PC-3 (cell line): ENCODE data around the gene ZBTB16. TPM values are rescaled to one million over a fixed set of nuclear protein-coding genes. Genes with fewer than 3 reads are reported as not detected.

ENCODE experiments used
- ATAC-seq: fragments of 200-7000 bp; cut with Tn5 transposase; 2 replicates; pipeline ENCODE4 v1.9.1; 2020; ENCODE audit warnings: mild to moderate bottlenecking, moderate library complexity
- BruUV-seq: library from RNA; stranded (reverse); fragments of 400-500 nt; replicated peaks from 2 replicates; lab custom pipeline; 2021; lab: Mats Ljungman, UMichigan
- CTCF ChIA-PET: fragments of 300-600 bp; sonication (Branson Sonifier 250); formaldehyde crosslinking; loops from one replicate; lab custom pipeline; 2022; ENCODE audit warnings: antibody characterized with exemption; lab: Charles Lee
- POLR2A ChIA-PET: fragments of 300-600 bp; sonication (Branson Sonifier 250); formaldehyde crosslinking; loops from one replicate; lab custom pipeline; 2022; ENCODE audit warnings: antibody characterized with exemption; ENCODE audit not compliant: unreplicated experiment; lab: Charles Lee
- DNase-seq: peaks from one replicate; pipeline ENCODE4 v3.0.0-alpha.2; 2015
- H2AFZ ChIP-seq: fragments of 300-600 bp; sonication (generic); 2 replicates; pipeline ENCODE4 v1.6.0; 2016; ENCODE audit warnings: antibody characterized with exemption, low read length
- H3F3A ChIP-seq: fragments of 300-600 bp; sonication (generic); one replicate; pipeline ENCODE4 v1.6.0; 2017; ENCODE audit warnings: antibody characterized with exemption, low read length, control low read depth, mild to moderate bottlenecking; ENCODE audit not compliant: unreplicated experiment
- H3K27ac ChIP-seq: fragments of 300-600 bp; sonication (generic); 2 replicates; pipeline ENCODE4 v1.5.1; 2016; ENCODE audit warnings: mild to moderate bottlenecking, low read length
- H3K27me3 ChIP-seq: fragments of 300-600 bp; sonication (generic); 2 replicates; pipeline ENCODE4 v1.6.1; 2016; ENCODE audit warnings: low read length, mixed read lengths
- H3K36me3 ChIP-seq: fragments of 300-600 bp; sonication (generic); 2 replicates; pipeline ENCODE4 v1.6.1; 2016; ENCODE audit warnings: low read depth, mixed run types, low read length, mixed read lengths
- H3K4me1 ChIP-seq: fragments of 300-600 bp; sonication (generic); 2 replicates; pipeline ENCODE4 v1.5.1; 2016; ENCODE audit warnings: low read length; ENCODE audit not compliant: insufficient read depth
- H3K4me2 ChIP-seq: fragments of 300-600 bp; sonication (generic); 2 replicates; pipeline ENCODE4 v1.6.0; 2016; ENCODE audit warnings: low read length
- H3K4me3 ChIP-seq: fragments of 300-600 bp; sonication (generic); 2 replicates; pipeline ENCODE4 v1.5.1; 2016; ENCODE audit warnings: mild to moderate bottlenecking, low read length, mixed read lengths
- H3K79me2 ChIP-seq: fragments of 300-600 bp; sonication (generic); 2 replicates; pipeline ENCODE4 v1.6.1; 2017; ENCODE audit warnings: low read length, mixed read lengths
- H3K9ac ChIP-seq: fragments of 300-600 bp; sonication (generic); 2 replicates; pipeline ENCODE4 v1.6.0; 2016; ENCODE audit warnings: mild to moderate bottlenecking, low read length
- H3K9me2 ChIP-seq: fragments of 300-600 bp; sonication (generic); replicated peaks from 2 replicates; pipeline ENCODE4 v1.6.1; 2016; ENCODE audit warnings: mixed run types, low read length, mixed read lengths
- H3K9me3 ChIP-seq: fragments of 300-600 bp; sonication (generic); 2 replicates; pipeline ENCODE4 v1.6.1; 2016; ENCODE audit warnings: low read length, mixed read lengths
- H4K20me1 ChIP-seq: fragments of 300-600 bp; sonication (generic); 2 replicates; pipeline ENCODE4 v1.6.1; 2016; ENCODE audit warnings: low read length, mixed read lengths
- EZH2 ChIP-seq: fragments of 300-600 bp; sonication (generic); IDR thresholded peaks from one replicate; pipeline ENCODE4 v1.6.1; 2017; ENCODE audit warnings: antibody characterized with exemption, mild to moderate bottlenecking, low read length; ENCODE audit not compliant: unreplicated experiment
- EZH2phosphoT487 ChIP-seq: fragments of 300-600 bp; sonication (generic); IDR thresholded peaks from 2 replicates; pipeline ENCODE4 v1.6.1; 2018; ENCODE audit warnings: mild to moderate bottlenecking, antibody characterized with exemption, low read length, borderline replicate concordance
- intact Hi-C: fragments of 100-400 bp; cut with micrococcal nuclease; formaldehyde crosslinking; loops from 2 replicates; pipeline ENCODE4 v1.9.0; 2023
- total RNA-seq: library from RNA; depleted of rRNA; stranded (reverse); fragments of >200 nt; gene quantifications from 2 replicates; pipeline ENCODE4 v1.2.3, GENCODE V29; 2014
- TF ChIP-seq, protein P1 (sequence below): fragments of 300-600 bp; sonication (generic); conservative IDR thresholded peaks from 2 replicates; pipeline ENCODE4 v1.5.1; 2017; ENCODE audit warnings: antibody characterized with exemption, low read depth, mild to moderate bottlenecking, low read length

Gene ZBTB16
- total RNA-seq, 1 experiment from 2014 or later: not detected

DNA sequence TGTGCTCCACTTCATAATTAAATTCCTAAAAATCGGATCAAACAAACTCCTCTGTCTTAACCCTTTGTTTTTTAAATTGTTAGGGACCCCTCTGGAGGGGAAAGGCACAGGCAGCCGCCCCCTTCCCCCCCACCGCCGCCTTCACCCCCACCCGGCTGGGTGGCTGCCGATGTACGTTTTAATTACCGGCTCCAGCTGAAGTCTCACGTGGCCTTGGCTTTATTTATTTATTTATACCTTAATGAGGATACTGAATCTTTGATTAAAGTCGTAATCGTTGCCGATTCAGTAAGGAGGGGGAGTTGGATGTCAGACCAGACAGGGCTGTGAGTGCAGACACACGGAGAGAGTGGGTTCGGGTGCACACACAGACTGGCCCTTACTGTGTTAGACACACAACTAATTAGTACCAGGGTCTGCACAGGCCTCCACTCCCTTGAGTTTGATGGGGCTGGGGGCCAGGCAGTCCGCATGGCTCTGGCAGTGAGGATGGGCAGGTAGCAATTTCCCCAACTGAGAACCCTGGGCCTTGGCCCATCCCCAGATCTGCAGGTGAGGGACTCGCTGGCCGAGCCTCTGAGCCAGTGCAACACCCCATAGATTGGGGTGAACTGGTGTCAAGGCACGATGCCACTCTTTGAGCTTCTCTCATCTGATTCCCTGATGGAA is 185.3 kb downstream of the ZBTB16 start:
- Histone ChIP-seq H3K4me2 (no peak overlapping the region), H3K4me3 (no peak overlapping the region), H3K27me3 (peaks cover 84% of the 10 kb centered on the region), H2AFZ (no peak overlapping the region), H3K9ac (no peak overlapping the region), H3K4me1 (no peaks in the 10 kb centered on the region), H4K20me1 (no peaks in the 10 kb centered on the region), H3K27ac (no peak overlapping the region), H3K9me2 (no peaks in the 10 kb centered on the region), H3F3A (no peaks in the 10 kb centered on the region), H3K9me3 (no peaks in the 10 kb centered on the region), H3K79me2 (no peaks in the 10 kb centered on the region), H3K36me3 (no peaks in the 10 kb centered on the region)
- intact Hi-C loops: no loop called here
- ChIA-PET POLR2A (no interaction called here), CTCF (no interaction called here)
- no peak for ATAC-seq
- no peak for DNase-seq
- no TSS peak for BruUV-seq
- TF ChIP-seq EZH2: no peak
- TF ChIP-seq, protein P1, sequence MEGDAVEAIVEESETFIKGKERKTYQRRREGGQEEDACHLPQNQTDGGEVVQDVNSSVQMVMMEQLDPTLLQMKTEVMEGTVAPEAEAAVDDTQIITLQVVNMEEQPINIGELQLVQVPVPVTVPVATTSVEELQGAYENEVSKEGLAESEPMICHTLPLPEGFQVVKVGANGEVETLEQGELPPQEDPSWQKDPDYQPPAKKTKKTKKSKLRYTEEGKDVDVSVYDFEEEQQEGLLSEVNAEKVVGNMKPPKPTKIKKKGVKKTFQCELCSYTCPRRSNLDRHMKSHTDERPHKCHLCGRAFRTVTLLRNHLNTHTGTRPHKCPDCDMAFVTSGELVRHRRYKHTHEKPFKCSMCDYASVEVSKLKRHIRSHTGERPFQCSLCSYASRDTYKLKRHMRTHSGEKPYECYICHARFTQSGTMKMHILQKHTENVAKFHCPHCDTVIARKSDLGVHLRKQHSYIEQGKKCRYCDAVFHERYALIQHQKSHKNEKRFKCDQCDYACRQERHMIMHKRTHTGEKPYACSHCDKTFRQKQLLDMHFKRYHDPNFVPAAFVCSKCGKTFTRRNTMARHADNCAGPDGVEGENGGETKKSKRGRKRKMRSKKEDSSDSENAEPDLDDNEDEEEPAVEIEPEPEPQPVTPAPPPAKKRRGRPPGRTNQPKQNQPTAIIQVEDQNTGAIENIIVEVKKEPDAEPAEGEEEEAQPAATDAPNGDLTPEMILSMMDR: no peak
- no peak for TF ChIP-seq EZH2phosphoT487

DNA sequence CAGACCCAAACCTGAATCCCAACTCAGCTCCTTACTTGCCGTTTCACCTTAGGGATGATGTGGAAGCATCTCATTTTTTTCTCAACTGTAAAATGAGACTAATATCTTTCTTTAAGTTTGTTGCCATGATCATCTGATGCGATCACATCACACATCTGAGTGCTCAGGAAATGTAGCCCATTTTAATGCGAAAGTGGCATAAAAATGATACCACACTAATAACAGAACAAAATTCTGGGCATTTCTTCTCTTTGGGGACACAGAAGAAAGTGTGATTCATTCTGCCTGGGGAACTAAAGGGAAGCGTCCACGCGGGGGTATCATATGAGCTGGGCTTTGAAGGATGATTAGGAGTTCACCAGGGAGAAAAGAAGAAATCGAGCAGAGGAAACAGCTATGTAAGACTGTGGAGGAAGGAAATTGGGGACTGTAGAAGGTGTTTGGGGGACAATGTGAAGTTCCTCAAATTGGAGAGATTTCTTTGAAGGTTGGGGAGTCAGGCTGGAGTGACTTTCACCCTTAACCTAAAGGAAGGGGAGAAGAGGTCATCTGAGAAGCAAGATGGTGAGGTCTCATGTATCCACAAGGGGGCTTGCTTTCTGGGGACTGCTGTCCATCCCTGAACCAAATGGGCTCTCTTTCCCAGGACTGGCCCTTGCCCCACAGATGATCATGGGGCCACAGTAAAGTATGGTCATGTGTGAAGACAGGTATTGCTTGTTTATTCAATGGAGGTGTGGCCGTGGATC is 187.0 kb downstream of the ZBTB16 start:
- Histone ChIP-seq H3K4me1 (no peaks in the 10 kb centered on the region), H4K20me1 (no peaks in the 10 kb centered on the region), H3K4me2 (no peak overlapping the region), H3K79me2 (no peaks in the 10 kb centered on the region), H3K27me3 (peaks cover 84% of the 10 kb centered on the region), H2AFZ (no peak overlapping the region), H3K36me3 (no peaks in the 10 kb centered on the region), H3K4me3 (no peak overlapping the region), H3K27ac (no peak overlapping the region), H3K9me3 (no peaks in the 10 kb centered on the region), H3K9me2 (no peaks in the 10 kb centered on the region), H3F3A (no peaks in the 10 kb centered on the region), H3K9ac (no peak overlapping the region)
- ChIA-PET CTCF (no interaction called here), POLR2A (no interaction called here)
- DNase-seq (no peak), ATAC-seq (no peak)
- intact Hi-C loops: no loop called here
- no TSS peak for BruUV-seq
- TF ChIP-seq EZH2: no peak
- TF ChIP-seq, protein P1: no peak
- TF ChIP-seq EZH2phosphoT487: no peak
